Measurements from ENCODE around the gene ANK3.

DNA sequence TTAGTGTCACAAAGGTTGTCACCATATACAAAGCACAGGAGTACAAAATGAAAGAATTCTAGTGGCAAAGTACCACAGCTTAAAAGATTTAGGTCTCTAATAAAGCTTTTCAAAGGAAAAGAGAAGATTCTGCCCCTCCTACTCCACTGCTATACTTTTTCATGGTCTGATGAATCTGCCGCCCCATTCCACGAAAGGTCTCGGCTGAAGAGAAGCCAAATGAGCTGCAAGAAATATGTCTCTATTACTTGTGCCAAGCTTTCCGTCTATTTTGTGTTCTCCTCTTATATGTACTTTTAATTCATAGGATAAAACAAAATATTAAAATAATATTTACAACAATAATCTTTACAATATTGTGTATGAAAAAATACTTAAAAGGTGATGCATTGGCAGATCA, 222.6 kb downstream of the ANK3 start:
- TF ChIP-seq CTCF (conservative IDR thresholded peaks at IDR 0.05 in 1 of 2, IDR thresholded peaks at IDR 0.05 in 1 of 2; ENCODE audit: low read depth in 1 of 2, low read length in 2 of 2), result no peak
- TF ChIP-seq EZH2 (IDR thresholded peaks at IDR 0.05; ENCODE audit: low read length, missing control alignments), result no peak

All from fibroblast of lung (primary cell).